Measurements from ENCODE around the gene PYGO1. TPM values are rescaled to one million over a fixed set of nuclear protein-coding genes. Genes with fewer than 3 reads are reported as not detected.
"Not testable (repeated sequence)": the region's sequence is repeated elsewhere in the genome, so short reads cannot be mapped to it uniquely, and the experiment has no call there.

The PYGO1 gene
- total and polyA plus RNA-seq, 4 donors: 0.07 to 2.9 (median 0.16) TPM

DNA sequence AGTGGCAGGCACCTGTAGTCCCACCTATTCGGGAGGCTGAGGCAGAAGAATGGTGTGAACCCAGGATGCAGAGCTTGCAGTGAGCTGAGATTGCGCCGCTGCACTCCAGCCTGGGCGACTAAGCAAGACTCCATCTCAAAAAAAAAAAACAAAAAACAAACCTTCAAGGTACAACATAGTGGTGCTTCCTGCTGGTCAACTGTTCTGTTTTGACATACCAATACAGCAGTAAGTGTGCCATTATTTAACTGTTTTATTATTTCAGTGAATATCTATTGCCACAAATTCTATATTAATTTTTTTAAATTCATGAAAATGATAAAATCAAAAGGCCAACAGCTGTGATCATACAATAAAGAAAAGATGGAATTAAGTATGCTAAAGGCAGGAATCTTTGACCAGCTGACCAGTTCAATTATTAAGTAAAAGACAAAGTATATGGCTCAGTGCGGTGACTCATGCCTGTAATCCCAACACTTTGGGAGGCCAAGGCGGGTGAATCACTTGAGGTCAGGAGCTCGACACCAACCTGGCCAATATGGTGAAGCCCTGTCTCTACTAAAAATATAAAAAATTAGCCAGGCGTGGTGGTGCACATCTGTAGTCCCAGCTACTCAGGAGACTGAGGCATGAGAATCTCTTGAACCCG, 99.1 kb downstream of the PYGO1 start:
- H3K27me3 ChIP-seq (ENCODE audit: control insufficient read depth in 4 of 4, insufficient read depth in 4 of 4, low read length in 3 of 4); H3K4me3 ChIP-seq (ENCODE audit: low read depth in 1 of 3, low read length in 3 of 3); H3K27ac ChIP-seq (ENCODE audit: low read depth in 1 of 2, low read length in 2 of 2); H3K9ac ChIP-seq (ENCODE audit: low read depth in 1 of 2, low read length in 2 of 2); H3K4me1 ChIP-seq (ENCODE audit: control insufficient read depth in 4 of 4, insufficient read depth in 4 of 4, low read length in 3 of 4); DNase-seq (ENCODE audit: low spot score); H3K36me3 ChIP-seq (ENCODE audit: control insufficient read depth in 4 of 4, insufficient read depth in 3 of 4, low read depth in 1 of 4, low read length in 3 of 4); H3K9me3 ChIP-seq (ENCODE audit: control insufficient read depth in 4 of 4, low read length in 3 of 4): not testable (repeated sequence)
- WGBS: 94% methylated on average over 9 of the region's 9 CpGs

Other genes starting within 250 kb of the PYGO1 start
- gene CCPG1, start 180.0 kb downstream of the PYGO1 start, total RNA-seq: 10 to 100 TPM; 21.5 to 89.1 TPM
- gene CCPG1, start 180.0 kb downstream of the PYGO1 start, polyA plus RNA-seq: 10 to 100 TPM; 35.0 to 71.4 TPM
- under 1 TPM in 1 of 2 donors, not detected in 1; 0.23 TPM for gene PIERCE2, start 179.8 kb downstream of the PYGO1 start, total RNA-seq
- gene PIERCE2, start 179.8 kb downstream of the PYGO1 start, polyA plus RNA-seq: under 1 TPM; 0.78 to 0.83 TPM
- under 1 TPM in 1 of 2 donors, not detected in 1; 0.09 TPM for gene DNAAF4, start 80.1 kb downstream of the PYGO1 start, total RNA-seq
- under 1 TPM in 1 of 2 donors, not detected in 1; 0.23 TPM for gene DNAAF4, start 80.1 kb downstream of the PYGO1 start, polyA plus RNA-seq
- 1 to 10 TPM in 1 of 2 donors, under 1 TPM in 1; 0.33 to 2.4 TPM for gene PRTG, start 154.8 kb upstream of the PYGO1 start, total RNA-seq
- under 1 TPM; 0.05 to 0.17 TPM for gene PRTG, start 154.8 kb upstream of the PYGO1 start, polyA plus RNA-seq